HPDE6-E6E7 (cell line): ENCODE results near the gene HINFP.
"Not testable (repeated sequence)": the region's sequence is repeated elsewhere in the genome, so short reads cannot be mapped to it uniquely, and the experiment has no call there.

Experiments used
- DNase-seq: peaks from one replicate; pipeline ENCODE4 v3.0.0; 2011; ENCODE audit warnings: missing footprints; ENCODE audit errors: extremely low spot score

Gene HINFP

GRCh38 chr11:119117004-119117706, 4.2 kb upstream of the HINFP start:
- no peak for DNase-seq

- no peak for DNase-seq
Observed at GRCh38 chr11:119118227-119118626, 3.2 kb upstream of the HINFP start.

DNA sequence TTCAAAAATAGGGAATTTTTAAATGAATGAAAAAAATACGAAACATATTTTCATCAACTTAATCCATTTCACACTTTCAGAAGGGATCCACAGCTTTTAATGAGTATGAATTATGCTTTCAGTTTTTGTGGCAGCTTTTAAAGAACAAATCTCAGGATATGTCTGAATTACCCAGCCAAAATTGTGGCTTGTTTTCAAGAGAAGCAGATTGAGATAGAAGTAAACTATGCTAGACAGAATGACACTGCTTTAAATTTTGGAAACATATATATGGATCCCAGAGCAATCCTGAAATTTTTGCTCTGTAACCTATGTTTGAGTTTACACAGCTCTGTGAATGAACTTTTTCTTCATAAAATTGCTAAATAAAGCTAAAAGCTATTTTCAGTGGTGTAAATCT, 2.4 kb upstream of the HINFP start:
- DNase-seq, result no peak

- DNase-seq, result no peak
Observed at GRCh38 chr11:119120639-119121007, 757 bp upstream of the HINFP start.

DNA sequence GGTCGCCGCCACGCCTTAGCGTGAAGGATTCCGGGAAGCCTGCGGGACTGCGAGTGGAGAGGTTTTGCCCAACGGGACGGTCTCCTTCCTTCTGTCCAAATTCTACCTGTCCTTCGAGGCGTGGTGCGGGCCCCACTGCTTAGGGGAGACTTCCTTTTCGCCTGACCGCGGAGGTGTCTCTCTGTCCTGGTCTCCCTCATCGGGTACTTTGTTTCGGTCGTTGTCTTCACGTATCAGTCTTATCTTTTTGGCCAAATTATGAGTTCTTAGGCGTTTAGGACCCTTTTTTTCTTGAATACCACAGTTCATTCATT, 388 bp downstream of the HINFP start:
- DNase-seq, result peak; percentile 33

DNA sequence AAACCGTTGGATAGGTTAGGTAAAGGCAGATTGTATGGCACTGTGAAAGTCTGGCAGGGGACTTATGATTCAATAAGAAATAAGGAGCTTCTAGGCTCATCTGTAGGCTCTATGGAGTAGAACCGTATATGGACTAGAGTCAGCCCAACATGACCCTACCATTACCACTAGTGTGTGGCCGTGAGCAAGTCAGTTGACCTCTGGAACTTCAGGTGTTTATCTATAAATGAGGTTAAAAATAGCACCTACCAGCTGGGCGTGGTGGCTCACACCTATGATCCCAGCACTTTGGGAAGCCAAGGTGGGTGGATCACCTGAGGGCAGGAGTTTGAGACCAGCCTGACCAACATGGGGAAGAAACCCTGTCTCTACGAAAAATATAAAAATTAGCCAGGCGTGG, 4.4 kb downstream of the HINFP start:
- no peak for DNase-seq

GRCh38 chr11:119126675-119127268, 5.4 kb downstream of the HINFP start:
- no peak for DNase-seq

DNA sequence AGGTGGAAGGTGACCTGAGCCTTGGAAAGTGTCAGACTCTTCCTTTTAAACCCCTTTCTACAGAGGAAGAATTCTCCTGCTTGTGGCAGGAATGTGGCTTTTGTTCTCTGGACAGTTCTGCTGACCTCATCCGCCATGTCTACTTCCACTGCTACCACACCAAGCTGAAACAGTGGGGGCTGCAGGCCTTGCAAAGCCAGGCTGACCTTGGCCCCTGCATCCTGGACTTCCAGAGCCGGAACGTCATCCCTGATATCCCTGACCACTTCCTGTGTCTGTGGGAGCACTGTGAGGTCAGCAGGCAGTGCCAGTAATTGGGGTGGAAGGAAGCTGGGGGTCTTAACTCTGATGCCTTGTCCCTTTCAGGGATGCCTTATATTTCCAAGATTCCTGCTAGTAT, 9.3 kb downstream of the HINFP start:
- DNase-seq, result no peak

GRCh38 chr11:119134389-119134978, 13.1 kb downstream of the HINFP start:
- no peak for DNase-seq

GRCh38 chr11:119139276-119139675, 17.9 kb downstream of the HINFP start:
- DNase-seq, result not testable (repeated sequence)

DNA sequence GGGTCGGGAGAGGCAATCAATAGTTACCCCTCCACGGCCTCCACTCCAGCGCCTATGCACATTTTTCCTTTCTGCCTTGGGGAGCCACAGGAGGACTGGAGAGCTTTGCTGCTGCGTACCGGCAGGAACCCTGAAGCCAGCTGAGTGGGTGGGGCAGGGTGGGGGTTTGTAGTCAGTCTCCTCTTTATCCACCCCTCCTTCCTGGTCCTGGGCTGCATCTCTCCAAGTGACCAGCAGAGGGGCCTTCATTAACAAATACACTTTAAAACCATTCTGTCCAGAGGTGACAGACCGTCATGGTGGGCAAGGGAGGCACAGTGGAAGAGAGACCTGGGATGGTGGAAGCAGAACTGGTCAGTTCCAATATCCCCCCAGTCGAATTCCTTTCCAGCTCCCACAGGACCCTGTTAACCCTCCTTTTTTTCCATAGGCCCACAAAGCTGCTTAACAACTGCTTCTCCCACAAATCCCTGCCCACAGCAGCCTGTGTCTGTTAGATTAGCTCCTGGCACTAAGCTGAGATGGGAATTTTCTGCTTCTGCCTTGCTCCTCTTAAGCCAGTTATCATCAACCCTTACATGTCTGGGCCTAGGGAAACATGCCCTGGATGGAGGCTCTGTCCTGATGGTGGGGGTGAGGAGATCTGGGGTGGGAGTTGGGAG, 23.6 kb downstream of the HINFP start:
- DNase-seq, result peak; percentile 88

DNA sequence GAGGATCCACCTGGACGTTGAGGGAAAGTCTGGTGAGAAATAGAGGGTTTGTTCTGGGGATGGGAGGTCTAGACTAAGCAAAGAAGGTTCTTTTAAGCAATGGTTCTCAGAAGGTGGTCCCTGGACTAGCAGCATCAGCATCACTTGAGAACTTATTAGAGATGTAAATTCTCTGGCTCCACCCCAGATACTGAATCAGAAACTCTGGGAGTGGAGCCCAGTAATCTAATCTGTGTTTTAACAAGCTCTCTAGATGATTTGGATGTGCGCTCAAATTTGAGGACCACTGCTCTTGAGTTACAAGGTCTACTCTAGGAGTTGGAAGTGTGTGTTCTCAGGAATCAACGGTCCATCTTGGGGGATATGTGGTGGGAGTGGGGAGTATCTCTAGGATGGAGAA, 24.2 kb downstream of the HINFP start:
- no peak for DNase-seq

DNA sequence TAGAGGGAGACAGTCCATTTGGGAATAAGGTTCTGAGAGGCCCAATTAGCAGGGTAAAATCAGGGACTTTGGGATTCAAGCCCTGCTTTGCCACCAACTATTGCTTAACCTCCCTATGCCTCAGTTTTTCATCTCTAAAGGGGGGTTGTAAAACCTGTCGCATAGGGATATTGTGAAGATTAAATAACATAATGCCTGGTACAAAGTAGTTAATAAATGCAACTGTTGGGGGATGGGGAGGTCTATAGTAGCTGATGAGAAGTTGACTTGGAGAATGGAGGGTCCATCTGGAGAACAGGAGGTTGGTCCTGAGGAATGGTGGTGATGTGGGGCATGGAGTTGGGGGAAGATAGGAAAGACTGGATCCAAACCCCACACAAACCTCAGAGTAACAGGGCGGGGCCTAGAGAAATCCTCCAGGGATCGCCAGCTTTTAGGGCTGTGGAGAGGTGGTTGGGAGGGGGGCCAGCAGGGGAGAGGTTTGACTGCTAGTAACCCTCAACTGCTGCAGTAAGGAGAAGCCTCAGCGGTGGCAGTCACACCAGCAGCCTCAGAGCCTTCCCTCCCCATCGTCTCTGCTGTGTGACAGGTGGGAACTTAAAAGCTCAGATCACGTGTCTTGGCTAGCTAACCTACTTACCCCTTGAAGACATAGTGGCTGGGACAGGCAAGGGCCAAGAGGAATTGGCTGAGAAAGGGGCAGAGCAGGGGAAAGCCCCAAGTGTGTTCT, 26.4 kb downstream of the HINFP start:
- DNase-seq, result no peak

DNA sequence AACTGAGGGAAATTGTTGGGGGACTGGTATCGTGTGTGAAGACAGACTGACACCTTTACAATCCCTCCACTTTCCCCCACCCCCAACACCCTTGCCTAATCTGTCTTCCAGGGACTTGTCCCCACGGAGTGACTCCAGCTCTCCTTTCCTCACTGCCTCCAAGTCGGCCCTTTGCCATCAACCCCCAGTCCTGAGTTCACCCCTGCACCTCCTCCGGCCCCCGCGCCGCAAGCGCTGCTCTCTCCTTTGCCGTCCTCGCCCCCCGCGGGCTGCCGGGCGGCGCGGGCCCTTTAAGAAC, 27.3 kb downstream of the HINFP start:
- DNase-seq, result no peak

GRCh38 chr11:119149018-119149785, 27.8 kb downstream of the HINFP start, which contains the start of gene ABCG4:
Gene ABCG4, plus strand, starts transcription at chr11:119149052. Its CDS starts 914 bp downstream, at chr11:119149966.
- no peak for DNase-seq

DNA sequence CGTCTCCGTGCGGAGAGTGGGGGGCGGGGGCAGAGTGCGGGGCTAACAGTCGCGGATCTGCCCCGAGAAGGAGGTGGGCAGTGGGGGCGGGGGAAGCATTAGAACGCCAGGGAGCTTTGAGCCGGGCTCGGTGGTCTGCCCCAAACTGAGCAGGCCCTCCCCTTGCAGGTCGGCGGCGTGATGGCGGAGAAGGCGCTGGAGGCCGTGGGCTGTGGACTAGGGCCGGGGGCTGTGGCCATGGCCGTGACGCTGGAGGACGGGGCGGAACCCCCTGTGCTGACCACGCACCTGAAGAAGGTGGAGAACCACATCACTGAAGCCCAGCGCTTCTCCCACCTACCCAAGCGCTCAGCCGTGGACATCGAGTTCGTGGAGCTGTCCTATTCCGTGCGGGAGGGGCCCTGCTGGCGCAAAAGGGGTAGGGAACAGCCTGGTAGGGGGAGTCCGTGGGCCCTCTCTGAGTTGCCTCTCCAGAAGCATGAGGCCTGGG, 28.5 kb downstream of the HINFP start:
- DNase-seq, result no peak

DNA sequence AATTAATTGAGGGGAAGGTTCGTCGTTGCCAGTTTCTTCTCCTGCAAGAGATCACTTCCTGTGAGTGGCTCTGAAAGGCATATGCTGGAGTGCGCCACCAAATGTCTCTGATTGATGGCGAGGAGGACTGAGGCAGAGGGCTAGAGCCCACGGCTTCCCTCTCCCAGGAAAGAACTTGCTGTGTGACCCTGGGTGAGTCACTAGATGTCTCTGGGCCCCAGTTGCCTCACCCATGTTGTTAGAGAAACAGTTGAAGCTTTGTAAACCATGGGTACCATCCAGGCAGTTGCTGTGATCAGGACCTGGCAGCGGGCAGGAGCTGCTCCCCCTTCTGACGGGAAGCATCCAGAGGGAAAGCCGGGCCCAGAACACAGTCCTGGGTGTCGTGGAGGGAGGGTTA, 30.7 kb downstream of the HINFP start:
- DNase-seq, result no peak

- no peak for DNase-seq
Observed at GRCh38 chr11:119152604-119153003, 31.2 kb downstream of the HINFP start.

DNA sequence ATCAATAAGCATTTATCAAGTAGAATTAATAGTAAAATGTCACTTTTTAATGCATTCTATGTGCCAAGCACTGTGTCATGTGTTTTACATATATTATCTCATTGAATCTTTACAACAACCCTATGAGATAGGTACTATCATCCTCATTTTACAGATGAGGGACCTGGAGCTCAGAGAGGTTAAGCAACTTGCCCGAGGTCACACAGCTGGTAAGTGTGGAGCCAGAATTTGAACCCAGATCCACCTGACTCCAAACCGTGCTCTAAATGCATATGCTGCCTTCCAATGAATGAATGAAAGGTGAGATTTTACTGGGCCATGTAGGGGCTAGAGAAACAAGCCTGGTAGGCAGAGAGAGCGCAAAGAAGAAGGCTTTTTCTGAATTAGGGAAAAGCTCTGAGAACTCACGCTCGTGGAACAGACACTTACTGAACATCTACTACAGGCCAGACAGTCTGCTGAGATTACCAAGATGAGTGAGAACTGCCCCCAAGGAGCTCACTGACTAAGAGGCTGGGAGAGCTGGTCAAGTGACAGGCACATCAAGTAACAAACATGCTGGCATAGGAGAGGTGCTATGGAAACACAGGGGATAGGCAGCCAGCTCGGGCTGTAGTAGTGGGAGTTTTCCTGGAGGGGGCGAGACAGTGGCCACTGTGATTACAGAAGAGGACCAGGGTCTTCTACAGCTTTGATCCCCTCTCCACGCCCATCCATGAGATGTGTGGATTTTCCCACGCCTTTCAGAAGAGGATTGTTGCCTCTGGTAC, 31.9 kb downstream of the HINFP start:
- no peak for DNase-seq

DNA sequence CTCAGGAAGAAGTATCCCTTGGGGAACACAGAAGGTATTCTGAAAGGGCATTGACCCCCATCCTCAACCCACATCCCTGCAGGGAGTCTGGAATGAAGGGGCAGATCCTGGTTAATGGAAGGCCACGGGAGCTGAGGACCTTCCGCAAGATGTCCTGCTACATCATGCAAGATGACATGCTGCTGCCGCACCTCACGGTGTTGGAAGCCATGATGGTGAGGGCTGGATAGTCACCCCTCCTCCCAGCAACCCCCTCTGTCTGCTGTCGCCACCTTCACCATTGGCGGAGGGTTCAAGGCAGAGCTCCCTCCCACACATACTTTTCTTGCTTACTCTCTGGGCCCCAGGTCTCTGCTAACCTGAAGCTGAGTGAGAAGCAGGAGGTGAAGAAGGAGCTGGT, 32.8 kb downstream of the HINFP start:
- no peak for DNase-seq
